ENCODE results near the gene PPP1R26.
A peak's percentile ranks its signal among the peaks of the same experiment; 100 is the strongest.
"Not testable (repeated sequence)": the region's sequence is repeated elsewhere in the genome, so short reads cannot be mapped to it uniquely, and the experiment has no call there.

PPP1R26 gene

GRCh38 chr9:135513351-135513846 lies 33.8 kb downstream of the PPP1R26 start:
- H3K4me3 Mint-ChIP-seq: no peak overlapping the region
- no peak for TF ChIP-seq CTCF (IDR thresholded peaks at IDR 0.05; ENCODE audit: unreplicated experiment in 3 of 3)
- no peaks in the 10 kb centered on the region for H3K4me1 Mint-ChIP-seq
- H3K27me3 Mint-ChIP-seq (ENCODE audit: low read depth): peaks cover 10% of the 10 kb centered on the region
- no peaks in the 10 kb centered on the region for H3K36me3 Mint-ChIP-seq (ENCODE audit: low read depth)
- H3K9me3 Mint-ChIP-seq: peaks cover 12% of the 10 kb centered on the region
- H3K27ac Mint-ChIP-seq: no peak overlapping the region

GRCh38 chr9:135513906-135514305 lies 34.3 kb downstream of the PPP1R26 start:
- not testable (repeated sequence) for H3K9me3 Mint-ChIP-seq; H3K36me3 Mint-ChIP-seq (ENCODE audit: low read depth); H3K27me3 Mint-ChIP-seq (ENCODE audit: low read depth); H3K4me3 Mint-ChIP-seq; H3K27ac Mint-ChIP-seq; H3K4me1 Mint-ChIP-seq

- Mint-ChIP-seq H3K27ac (no peak overlapping the region), H3K36me3 (ENCODE audit: low read depth) (no peaks in the 10 kb centered on the region), H3K4me1 (no peaks in the 10 kb centered on the region), H3K4me3 (no peak overlapping the region), H3K9me3 (peaks cover 3% of the 10 kb centered on the region), H3K27me3 (ENCODE audit: low read depth) (peaks cover 10% of the 10 kb centered on the region)
- TF ChIP-seq CTCF (IDR thresholded peaks at IDR 0.05; ENCODE audit: unreplicated experiment in 3 of 3): no peak
Observed at GRCh38 chr9:135514342-135515082, 34.9 kb downstream of the PPP1R26 start.

- H3K4me1 Mint-ChIP-seq: no peaks in the 10 kb centered on the region
- no peak overlapping the region for H3K27ac Mint-ChIP-seq
- peaks cover 2% of the 10 kb centered on the region for H3K9me3 Mint-ChIP-seq
- H3K27me3 Mint-ChIP-seq (ENCODE audit: low read depth): peaks cover 6% of the 10 kb centered on the region
- no peaks in the 10 kb centered on the region for H3K36me3 Mint-ChIP-seq (ENCODE audit: low read depth)
- no peak overlapping the region for H3K4me3 Mint-ChIP-seq
- TF ChIP-seq CTCF (IDR thresholded peaks at IDR 0.05; ENCODE audit: unreplicated experiment in 3 of 3): no peak
Observed at GRCh38 chr9:135515083-135515951, 35.7 kb downstream of the PPP1R26 start.

- no peaks in the 10 kb centered on the region for H3K4me1 Mint-ChIP-seq
- no peak overlapping the region for H3K4me3 Mint-ChIP-seq
- peak overlapping the region in 1 of 3 experiments; percentile 30 for H3K27ac Mint-ChIP-seq
- no peak for TF ChIP-seq CTCF (IDR thresholded peaks at IDR 0.05; ENCODE audit: unreplicated experiment in 3 of 3)
- H3K9me3 Mint-ChIP-seq: no peaks in the 10 kb centered on the region
- H3K36me3 Mint-ChIP-seq (ENCODE audit: low read depth): no peaks in the 10 kb centered on the region
- peaks cover 11% of the 10 kb centered on the region for H3K27me3 Mint-ChIP-seq (ENCODE audit: low read depth)
Observed at GRCh38 chr9:135516132-135516860, 36.7 kb downstream of the PPP1R26 start.

- Mint-ChIP-seq H3K27ac (peak overlapping the region in 1 of 3 experiments; percentile 69), H3K9me3 (no peaks in the 10 kb centered on the region), H3K27me3 (ENCODE audit: low read depth) (peaks cover 14% of the 10 kb centered on the region), H3K4me1 (no peaks in the 10 kb centered on the region), H3K4me3 (no peak overlapping the region), H3K36me3 (ENCODE audit: low read depth) (no peaks in the 10 kb centered on the region)
- TF ChIP-seq CTCF (IDR thresholded peaks at IDR 0.05; ENCODE audit: unreplicated experiment in 3 of 3): no peak
Observed at GRCh38 chr9:135517407-135517822, 37.8 kb downstream of the PPP1R26 start.
